ENCODE measurements around the gene SLC7A10.
"Not testable (repeated sequence)": the region's sequence is repeated elsewhere in the genome, so short reads cannot be mapped to it uniquely, and the experiment has no call there.

SLC7A10 gene

DNA sequence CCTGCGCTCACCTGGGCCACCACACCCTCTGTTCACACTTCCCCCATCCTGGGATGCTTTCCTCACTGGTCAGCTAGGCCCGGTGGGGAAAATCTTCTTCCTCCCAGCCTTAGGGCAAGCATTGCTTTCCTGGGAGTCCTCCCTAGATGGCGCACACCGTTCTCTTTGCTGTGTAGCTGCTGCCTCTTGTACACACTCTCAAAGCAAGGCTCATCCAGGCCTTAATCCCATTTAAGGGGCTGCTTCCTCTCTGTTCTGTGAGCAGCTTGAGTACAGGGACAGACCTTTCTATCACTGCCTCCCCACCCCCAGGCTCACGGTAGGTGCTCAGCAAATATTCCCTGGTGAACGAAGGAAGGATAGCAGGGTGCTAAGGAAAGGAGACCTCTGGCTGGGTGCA, 11.1 kb downstream of the SLC7A10 start:
- TF ChIP-seq, protein P1, sequence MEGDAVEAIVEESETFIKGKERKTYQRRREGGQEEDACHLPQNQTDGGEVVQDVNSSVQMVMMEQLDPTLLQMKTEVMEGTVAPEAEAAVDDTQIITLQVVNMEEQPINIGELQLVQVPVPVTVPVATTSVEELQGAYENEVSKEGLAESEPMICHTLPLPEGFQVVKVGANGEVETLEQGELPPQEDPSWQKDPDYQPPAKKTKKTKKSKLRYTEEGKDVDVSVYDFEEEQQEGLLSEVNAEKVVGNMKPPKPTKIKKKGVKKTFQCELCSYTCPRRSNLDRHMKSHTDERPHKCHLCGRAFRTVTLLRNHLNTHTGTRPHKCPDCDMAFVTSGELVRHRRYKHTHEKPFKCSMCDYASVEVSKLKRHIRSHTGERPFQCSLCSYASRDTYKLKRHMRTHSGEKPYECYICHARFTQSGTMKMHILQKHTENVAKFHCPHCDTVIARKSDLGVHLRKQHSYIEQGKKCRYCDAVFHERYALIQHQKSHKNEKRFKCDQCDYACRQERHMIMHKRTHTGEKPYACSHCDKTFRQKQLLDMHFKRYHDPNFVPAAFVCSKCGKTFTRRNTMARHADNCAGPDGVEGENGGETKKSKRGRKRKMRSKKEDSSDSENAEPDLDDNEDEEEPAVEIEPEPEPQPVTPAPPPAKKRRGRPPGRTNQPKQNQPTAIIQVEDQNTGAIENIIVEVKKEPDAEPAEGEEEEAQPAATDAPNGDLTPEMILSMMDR (IDR thresholded peaks at IDR 0.05; ENCODE audit: extremely low read depth, missing control alignments): no peak
- no peak for DNase-seq (ENCODE audit: low spot score)

DNA sequence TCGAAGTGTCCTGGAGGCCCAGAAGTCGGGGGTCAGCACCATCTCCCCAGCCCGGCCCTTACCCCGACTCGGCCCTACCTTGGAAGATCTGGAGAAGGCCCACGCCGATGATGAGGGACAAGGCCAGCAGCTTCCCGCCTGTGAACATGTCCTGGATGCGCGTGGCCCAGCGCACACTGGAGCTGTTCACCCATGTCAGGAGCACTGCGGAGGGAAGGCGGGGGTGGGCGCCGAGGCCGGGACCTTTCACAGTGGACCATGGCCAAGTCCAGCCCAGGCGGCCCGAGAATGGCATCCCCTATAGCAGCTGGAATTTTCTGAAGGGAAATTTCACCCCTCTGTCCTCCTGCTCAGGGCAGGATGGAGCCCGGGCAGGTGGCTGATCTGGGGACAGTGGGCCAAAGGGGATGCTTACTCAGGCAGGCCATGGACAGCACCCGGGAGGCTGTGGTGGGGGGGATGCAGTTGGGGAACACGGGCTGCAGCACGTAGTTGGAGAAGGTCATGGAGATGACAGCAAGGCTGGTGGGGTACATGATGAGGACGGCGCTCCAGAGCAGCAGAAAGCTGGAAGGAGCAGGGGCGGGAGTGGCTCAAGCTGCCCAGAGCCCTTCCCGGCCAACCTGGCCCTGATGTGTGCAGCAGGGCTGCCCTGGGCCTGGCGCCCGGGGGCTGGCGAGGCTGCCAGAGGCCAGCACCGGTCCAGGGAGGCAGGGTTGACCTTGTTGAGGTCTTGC, 13.0 kb downstream of the SLC7A10 start:
- TF ChIP-seq, protein P1 (IDR thresholded peaks at IDR 0.05; ENCODE audit: extremely low read depth, missing control alignments): no peak
- no peak for DNase-seq (ENCODE audit: low spot score)

DNA sequence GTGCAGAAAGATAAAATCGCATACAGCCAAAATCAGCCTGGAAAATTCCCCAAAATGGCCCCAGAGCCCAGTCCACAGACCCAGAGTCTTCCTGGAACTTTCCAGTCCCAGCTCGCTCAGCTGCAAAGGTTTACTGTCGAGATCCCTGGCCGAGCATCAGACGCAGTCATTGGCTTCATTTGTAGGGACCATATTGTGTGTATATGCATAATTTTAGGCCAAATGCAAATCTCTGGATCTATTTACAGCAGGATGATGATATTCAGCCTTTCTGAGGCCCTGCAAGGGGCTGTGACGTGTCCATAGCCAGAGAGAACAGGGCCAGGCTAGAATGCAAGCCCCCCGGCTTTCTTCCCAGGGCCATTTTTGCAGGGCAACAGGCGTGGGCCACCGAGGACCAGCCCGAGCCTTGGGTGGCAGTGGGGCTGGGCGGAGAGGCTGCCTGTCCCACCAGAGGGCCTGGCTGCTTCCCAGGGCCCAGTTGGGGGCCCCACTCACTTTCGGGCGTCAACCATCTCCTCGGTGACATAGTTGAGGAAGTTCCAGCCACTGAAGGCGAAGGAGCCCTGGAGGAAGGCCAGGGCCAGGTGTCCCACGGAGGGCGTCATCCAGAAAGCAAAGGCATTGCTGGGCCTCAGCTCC, 13.7 kb downstream of the SLC7A10 start:
- DNase-seq (ENCODE audit: low spot score): no peak

DNA sequence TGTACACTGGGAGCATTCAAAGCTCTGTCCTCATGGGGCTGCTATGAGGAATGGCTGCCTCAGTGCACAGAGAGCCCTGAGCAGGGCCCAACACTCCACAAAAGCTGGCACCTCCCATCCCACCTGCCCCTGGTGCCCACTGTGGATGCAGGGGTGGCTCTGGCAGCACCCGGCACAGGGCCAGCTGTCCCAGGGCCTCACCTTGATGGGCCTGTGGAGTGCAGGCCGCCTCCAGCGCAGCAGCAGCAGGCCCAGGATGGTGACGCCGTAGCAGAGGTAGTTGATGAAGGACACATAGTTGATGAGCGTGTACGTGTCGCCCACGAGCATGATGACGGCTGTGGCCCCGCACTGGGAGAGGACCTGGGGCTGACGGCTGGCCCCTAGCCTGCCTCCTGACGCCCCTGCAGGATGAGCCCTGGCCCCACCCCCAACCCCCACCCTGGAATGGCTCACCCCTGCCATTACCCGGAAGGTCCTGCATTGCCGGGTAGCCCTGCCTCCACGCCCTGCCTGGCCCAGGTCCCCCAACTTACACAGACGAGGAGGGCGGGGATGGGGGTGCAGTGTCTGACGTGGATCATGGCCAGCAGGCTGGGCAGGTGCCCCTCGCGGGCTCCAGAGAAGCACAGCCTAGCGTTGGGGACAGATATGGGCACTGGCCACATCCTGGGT, 15.2 kb downstream of the SLC7A10 start:
- TF ChIP-seq, protein P1 (IDR thresholded peaks at IDR 0.05; ENCODE audit: extremely low read depth, missing control alignments): no peak
- DNase-seq (ENCODE audit: low spot score): no peak

More for the DNA sequence above, 13.7 kb downstream of the SLC7A10 start:
- TF ChIP-seq, protein P1 (IDR thresholded peaks at IDR 0.05; ENCODE audit: extremely low read depth, missing control alignments): no peak

DNA sequence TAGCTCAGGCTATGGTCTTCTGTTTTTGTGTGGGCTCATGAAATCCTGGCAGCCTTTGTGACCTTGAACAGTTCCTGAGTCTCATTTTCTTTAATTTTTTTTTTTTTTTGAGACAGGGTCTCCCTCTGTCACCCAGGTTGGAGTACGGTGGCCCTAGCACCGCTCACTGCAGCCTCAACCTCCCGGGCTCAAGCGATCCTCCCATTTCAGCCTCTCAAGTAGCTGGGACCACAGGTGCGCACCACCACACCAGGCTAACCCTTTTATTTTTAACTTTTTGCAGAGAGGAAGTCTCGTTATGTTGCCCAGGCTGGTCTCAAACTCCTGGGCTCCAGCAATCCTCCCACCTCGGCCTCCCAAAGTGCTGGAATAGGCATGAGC, 15.8 kb downstream of the SLC7A10 start:
- DNase-seq (ENCODE audit: low spot score): not testable (repeated sequence)

DNA sequence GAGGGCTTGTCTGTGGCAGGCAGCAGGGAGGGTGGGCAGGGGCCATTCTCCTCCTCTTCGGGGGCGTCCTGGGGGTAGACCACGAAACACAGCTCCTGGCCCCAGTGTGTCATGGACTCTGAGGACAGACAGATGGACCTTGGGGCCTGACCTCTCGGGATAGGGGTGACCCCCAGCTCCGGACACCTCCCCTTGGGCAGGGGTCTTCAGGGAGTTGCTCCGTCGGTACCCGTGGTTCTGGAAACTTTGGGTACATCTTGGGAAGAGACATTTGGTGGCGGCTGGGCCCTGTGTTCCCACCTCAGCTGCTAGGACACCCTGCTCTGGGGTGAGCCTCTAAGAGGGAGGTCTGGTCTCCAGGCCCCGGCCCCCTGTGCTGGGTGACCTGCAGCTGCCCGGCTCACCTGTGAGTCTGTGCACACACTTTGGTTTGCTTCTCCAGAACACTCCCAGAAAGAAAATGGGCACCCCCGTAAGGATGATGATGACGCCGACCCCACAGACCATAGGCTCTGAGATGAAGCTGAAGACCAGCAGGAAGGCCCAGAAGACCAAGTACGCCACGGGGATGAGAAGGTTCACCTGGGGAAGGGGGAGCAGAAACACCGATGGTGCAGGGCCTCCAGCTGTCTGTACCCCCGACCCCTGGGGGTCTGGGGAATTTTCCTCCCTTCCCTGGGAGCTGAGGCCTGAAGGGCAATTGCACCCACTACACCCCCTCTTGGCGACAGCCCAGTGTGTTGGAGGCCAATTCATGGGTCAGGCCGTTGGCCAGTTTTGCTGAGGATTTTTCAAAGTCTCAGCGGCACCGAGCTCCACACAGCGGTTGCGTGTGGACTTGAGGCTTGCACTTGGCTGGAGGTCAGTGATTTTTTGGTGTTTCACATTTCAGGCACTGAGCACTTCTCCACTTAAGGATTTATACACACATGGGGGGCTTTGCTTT, 16.5 kb downstream of the SLC7A10 start:
- TF ChIP-seq, protein P1 (IDR thresholded peaks at IDR 0.05; ENCODE audit: extremely low read depth, missing control alignments): no peak
- no peak for DNase-seq (ENCODE audit: low spot score)

DNA sequence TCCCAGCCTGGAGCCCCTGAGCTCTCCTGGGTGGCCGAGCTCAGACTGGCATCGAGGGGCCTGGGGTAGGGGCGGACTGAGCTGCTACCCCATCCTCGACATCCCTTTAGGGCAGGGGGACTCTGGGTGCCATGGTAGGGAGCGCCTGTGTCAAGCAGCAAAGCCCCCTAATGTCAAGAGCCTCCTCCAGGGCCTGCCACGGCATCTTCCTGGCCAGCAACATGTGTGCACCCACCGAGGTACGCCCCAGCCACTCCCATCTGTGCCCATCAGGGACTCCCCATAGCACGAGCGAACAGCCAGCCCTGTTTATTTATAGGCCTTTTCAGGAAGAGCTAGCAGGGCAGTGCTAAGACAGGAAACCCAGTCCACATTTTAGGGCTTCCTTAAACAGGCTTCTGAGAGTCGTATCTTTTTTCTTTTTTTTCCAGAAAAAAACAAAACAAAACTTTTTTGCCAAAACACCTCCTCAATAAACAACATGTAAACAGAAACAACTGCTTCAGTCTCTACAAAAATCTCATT, 17.2 kb downstream of the SLC7A10 start:
- DNase-seq (ENCODE audit: low spot score): no peak

More for the DNA sequence above, 17.2 kb downstream of the SLC7A10 start:
- TF ChIP-seq, protein P1 (IDR thresholded peaks at IDR 0.05; ENCODE audit: extremely low read depth, missing control alignments): no peak
